ENCODE results near the gene ZFPM1.
A peak's percentile ranks its signal among the peaks of the same experiment; 100 is the strongest.

ZFPM1 gene

DNA sequence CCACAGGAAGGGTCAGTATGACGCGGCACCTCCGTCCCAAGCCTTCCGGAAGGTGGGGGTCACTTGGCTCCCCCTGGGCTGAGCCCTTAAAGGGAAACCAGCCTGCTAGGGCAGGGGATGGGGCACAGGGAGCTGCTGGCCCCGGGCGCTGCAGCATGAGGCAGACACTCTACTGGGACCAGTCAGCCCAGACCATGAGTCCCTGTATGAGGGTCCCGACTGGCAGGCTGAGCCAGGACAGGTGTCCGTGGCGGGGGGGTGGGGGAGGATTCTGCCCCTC, 73.8 kb downstream of the ZFPM1 start:
- DNase-seq (ENCODE audit: low read depth in 2 of 2): no peak

GRCh38 chr16:88527186-88527936, 74.3 kb downstream of the ZFPM1 start:
- peak; percentile 29 to 43 for DNase-seq (ENCODE audit: low read depth in 2 of 2)

GRCh38 chr16:88527937-88528743, 75.1 kb downstream of the ZFPM1 start:
- DNase-seq (ENCODE audit: low read depth in 2 of 2): no peak

DNA sequence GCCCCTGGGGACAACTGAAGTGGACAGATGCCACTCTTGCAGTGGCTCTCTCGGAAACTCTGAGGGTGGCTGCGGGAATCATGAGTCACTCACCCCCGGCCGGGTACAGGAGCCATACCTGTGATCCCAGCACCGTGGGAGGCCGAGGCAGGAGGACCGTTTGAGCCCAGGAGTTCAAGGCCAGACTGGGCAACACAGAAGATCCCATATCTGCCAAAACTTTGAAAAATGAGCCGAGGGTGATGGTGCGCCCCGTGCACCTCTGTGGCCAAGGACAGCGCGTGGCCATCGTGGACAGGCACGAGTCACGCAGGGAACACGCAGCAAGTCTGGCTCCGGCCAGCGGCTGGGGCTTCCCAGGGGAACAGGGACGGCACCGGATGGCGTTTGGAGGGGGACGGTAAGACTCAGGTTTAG, 75.8 kb downstream of the ZFPM1 start:
- DNase-seq (ENCODE audit: low read depth in 2 of 2): no peak

- no peak for DNase-seq (ENCODE audit: low read depth in 2 of 2)
Measured at GRCh38 chr16:88529596-88529995, 76.5 kb downstream of the ZFPM1 start.

DNA sequence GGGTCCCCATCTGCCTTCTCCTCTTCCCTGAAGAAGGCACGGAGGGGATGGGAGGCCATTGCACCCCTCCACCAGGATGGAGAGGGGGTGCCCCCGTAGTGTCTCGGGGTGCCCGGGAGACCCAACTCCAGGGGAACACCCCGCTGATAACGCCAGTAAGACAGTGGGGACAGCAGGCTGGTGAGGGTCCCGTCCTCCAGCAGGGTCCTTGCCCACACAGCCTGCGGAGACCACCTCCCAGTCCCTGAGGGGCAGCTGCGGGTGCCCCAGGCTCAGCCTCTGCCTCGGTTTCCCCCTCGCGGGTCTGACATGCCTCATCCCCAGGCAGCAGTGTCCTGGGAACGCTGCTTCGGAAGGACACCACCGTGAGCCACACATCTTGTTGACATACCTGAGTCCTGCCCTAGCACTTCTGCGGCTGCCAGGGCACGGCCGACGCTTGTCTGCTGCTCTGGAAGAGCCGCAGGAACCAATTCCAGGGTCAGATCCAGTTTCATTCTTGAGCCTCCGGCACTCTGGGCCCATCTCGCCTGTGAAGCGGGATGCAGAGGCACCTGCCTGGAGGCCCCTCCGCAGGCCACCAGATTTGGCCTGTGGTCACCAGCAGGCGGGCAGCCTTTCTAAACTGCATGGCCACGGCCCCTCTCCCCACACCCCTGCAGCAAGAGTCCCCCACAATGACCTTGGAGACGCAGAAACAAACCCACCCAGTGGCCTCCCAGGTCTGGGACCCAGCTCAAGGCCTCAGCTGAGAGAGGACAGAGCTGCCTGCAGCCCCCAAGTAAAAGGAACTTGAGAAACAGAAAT, 77.2 kb downstream of the ZFPM1 start:
- no peak for DNase-seq (ENCODE audit: low read depth in 2 of 2)

GRCh38 chr16:88530858-88531203, 77.8 kb downstream of the ZFPM1 start:
- DNase-seq (ENCODE audit: low read depth in 2 of 2): no peak

DNA sequence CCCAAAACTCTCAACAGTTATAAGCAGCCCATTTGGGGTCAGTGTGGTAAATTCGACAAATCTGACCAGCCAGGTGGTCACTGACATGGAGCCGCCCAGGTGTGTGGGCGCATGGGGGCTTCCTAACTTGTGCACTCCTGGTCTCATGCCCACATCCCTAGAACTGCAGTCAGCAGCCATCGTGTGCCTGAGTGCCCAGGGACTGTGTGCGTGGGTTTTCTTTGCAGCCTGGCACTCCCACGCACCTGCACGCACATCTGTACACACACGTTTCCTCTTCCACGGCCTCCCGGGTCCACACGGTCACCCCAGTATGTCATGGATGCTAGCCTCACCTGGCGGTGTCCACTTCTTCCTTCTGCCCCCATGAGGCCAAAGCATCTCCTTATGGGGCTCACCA, 78.3 kb downstream of the ZFPM1 start:
- DNase-seq (ENCODE audit: low read depth in 2 of 2): no peak

- DNase-seq (ENCODE audit: low read depth in 2 of 2): no peak
Measured at GRCh38 chr16:88531931-88532433, 78.9 kb downstream of the ZFPM1 start.

GRCh38 chr16:88532434-88533241, 79.6 kb downstream of the ZFPM1 start:
- DNase-seq (ENCODE audit: low read depth in 2 of 2): no peak

- no peak for DNase-seq (ENCODE audit: low read depth in 2 of 2)
Measured at GRCh38 chr16:88533381-88533917, 80.4 kb downstream of the ZFPM1 start.

GRCh38 chr16:88533932-88534637, 81.0 kb downstream of the ZFPM1 start:
- peak; percentile 56 to 61 for DNase-seq (ENCODE audit: low read depth in 2 of 2)

DNA sequence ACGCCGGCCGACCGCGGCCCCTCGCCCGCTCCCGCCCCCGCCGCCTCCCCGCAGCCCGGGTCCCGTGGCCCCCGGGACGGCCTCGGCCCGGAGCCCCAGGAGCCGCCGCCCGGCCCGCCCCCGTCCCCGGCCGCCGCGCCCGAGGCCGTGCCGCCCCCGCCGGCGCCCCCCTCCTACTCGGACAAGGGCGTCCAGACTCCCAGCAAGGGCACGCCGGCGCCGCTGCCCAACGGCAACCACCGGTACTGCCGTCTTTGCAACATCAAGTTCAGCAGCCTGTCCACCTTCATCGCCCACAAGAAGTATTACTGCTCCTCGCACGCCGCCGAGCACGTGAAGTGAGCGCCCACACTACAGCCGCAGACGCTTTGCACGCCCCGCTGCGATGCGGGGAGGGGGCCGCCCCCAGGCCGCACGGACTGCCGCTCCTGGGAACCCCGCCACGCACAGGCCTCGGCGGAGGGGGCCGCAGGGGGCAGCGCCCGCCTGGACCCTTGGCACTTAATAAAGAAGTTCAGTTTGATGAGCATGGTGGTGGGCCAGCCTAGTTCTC, 81.6 kb downstream of the ZFPM1 start:
- DNase-seq (ENCODE audit: low read depth in 2 of 2): no peak

DNA sequence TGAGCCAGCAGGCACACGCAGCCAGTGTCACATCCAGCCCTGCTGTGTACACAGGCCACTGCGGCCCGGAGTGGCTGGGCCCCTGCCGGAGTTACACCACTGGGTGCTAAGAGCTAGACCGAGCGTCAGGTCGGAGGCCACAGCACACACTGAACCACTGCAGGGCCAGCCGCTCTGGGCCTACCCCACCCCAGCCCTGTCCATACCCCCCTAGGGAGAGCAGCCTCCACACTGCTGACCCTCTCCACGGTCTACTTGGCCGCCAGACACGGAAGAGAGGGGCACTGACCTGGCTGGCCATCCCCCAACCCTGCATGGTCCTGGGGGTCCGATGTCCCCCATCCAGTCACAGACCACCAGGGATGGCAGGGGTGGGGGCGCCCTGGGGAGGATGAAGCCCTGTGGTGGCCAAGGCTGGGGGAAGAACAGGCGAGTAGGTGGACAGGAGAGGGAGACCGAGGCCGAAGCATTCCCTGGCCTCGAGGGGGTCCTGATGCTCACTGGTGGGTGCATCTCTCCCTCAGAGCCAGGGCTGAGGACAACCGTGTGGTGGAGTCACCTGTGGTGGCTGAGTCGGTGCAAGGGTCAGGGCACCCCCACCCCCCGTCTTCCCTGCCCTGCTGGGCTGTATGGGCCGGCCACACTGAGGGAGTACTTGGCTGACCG, 82.2 kb downstream of the ZFPM1 start:
- no peak for DNase-seq (ENCODE audit: low read depth in 2 of 2)

DNA sequence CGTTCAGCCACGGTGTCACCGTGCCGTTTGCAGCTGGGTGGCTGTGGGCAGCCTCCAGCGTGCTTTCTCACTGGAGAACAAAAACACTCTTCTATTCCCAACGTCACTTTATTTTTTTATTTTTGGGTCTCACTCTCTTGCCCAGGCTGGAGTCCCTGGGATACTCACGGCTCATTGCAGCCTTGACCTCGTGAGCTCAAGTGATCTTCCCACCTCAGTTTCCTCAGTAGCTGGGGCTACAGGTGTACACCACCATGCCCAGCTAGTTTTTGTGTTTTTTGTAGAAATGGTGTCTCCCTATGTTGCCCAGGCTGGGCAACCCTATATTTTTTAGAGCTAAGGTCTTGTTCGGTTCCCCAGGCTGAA, 82.8 kb downstream of the ZFPM1 start:
- DNase-seq (ENCODE audit: low read depth in 2 of 2): no peak

GRCh38 chr16:88536510-88536909, 83.4 kb downstream of the ZFPM1 start:
- no peak for DNase-seq (ENCODE audit: low read depth in 2 of 2)

DNA sequence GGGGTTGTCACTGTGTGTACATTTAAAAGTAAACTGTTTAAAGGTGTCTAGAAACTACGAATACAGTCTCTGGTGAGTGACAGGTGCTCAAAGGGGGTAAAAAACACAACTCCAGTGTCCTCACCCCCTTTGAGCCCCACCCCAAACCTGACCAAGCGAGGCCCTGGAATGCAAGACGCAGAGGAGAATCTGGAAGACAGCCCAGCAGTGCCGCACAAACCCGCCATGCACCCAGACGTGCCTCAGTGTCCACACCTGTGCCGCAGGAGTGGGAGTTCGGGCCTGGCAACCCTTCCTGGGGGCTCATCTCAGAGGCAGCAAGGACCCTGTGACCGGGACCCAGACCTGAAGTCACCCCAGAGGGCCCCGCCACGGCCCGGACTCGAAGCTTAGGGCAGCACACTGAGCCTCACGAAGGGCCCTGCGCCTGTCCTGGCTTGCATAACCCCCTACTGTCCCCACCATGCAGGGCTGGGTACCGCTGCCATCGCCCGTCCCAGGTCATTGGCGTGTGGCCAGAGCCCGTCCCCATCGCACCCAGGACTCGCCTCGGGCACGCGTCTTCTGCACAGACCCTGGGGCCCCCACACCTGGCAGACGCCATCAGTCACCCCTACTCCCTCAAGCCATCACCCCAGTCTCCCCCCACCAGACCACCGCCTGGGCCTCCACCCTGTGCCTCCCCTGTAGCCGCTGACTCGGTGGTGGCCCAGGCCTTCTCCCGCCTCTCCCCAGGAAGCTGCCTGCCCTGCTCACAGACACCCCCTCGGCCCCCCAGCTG, 84.1 kb downstream of the ZFPM1 start:
- no peak for DNase-seq (ENCODE audit: low read depth in 2 of 2)

- no peak for DNase-seq (ENCODE audit: low read depth in 2 of 2)
Measured at GRCh38 chr16:88537859-88538258, 84.8 kb downstream of the ZFPM1 start.
